GM19395 (cell line): ENCODE results near the gene ZBTB17.
"Not testable (repeated sequence)": the region's sequence is repeated elsewhere in the genome, so short reads cannot be mapped to it uniquely, and the experiment has no call there.

Experiments used
- ATAC-seq: cut with Tn5 transposase; IDR thresholded peaks from one replicate; pipeline ENCODE4 v1.9.1; 2021; ENCODE audit warnings: mild to moderate bottlenecking, moderate library complexity; ENCODE audit not compliant: unreplicated experiment

Gene ZBTB17

DNA sequence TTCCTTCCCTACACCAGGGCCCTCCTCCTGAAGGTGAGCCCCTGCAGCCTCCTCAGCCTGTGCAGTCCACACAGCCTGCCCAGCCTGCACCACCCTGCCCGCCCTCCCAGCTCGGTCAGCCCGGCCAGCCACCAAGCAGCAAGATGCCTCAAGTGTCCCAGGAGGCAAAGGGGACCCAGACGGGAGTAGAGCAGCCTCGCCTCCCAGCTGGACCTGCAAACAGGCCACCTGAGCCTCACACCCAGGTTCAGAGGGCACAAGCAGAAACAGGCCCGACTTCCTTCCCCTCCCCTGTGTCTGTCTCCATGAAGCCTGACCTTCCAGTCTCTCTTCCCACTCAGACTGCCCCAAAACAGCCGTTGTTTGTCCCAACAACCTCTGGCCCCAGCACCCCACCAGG lies 38.8 kb downstream of the ZBTB17 start:
- ATAC-seq: no peak

DNA sequence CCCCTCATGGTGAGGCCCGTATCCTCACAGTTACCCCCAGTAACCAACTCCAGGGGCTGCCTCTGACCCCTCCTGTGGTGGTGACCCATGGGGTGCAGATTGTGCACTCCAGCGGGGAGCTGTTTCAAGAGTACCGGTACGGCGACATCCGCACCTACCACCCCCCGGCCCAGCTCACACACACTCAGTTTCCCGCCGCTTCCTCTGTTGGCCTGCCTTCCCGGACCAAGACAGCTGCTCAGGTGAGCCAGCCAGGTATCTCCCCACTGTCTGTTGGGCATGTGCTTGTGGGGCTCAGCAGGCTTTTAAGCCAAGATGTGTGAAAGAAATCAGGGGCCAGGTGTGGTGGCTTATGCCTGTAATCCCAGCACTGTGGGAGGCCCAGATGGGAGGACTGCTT lies 39.9 kb downstream of the ZBTB17 start:
- ATAC-seq: no peak

DNA sequence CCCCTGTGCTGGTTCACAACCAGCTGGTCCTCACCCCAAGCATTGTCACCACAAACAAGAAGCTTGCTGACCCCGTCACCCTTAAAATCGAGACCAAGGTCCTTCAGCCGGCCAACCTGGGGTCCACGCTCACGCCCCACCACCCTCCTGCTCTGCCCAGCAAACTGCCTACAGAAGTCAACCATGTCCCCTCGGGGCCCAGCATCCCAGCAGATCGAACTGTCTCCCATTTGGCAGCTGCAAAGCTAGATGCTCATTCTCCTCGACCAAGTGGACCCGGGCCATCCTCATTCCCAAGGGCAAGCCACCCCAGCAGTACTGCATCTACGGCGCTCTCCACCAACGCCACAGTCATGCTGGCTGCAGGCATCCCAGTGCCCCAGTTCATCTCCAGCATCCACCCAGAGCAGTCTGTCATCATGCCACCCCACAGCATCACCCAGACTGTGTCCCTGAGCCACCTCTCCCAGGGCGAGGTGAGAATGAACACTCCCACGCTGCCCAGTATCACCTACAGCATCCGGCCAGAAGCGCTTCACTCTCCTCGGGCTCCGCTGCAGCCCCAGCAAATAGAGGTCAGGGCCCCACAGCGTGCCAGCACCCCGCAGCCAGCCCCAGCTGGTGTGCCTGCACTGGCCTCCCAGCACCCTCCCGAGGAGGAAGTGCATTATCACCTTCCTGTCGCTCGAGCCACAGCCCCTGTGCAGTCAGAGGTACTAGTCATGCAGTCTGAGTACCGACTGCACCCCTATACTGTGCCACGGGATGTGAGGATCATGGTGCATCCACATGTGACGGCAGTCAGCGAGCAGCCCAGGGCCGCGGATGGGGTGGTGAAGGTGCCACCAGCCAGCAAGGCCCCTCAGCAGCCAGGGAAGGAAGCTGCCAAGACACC lies 40.6 kb downstream of the ZBTB17 start:
- ATAC-seq: no peak

DNA sequence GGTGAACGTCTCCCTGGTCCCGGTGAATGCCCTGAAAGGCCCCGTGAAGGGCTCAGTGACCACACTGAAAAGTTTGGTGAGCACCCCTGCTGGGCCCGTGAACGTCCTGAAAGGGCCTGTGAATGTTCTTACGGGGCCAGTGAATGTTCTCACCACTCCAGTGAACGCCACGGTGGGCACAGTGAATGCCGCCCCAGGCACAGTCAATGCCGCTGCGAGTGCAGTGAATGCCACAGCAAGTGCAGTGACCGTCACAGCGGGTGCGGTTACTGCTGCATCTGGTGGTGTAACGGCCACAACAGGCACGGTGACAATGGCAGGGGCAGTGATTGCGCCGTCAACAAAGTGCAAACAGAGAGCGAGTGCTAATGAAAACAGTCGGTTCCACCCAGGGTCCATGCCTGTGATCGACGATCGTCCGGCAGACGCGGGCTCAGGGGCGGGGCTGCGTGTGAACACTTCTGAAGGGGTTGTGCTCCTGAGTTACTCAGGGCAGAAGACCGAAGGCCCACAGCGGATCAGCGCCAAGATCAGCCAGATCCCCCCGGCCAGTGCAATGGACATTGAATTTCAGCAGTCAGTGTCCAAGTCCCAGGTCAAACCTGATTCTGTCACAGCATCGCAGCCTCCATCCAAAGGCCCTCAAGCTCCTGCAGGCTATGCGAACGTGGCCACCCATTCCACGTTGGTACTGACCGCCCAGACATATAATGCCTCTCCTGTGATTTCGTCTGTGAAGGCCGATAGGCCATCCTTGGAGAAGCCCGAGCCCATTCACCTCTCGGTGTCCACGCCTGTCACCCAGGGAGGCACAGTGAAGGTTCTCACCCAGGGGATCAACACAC lies 41.5 kb downstream of the ZBTB17 start:
- no peak for ATAC-seq

DNA sequence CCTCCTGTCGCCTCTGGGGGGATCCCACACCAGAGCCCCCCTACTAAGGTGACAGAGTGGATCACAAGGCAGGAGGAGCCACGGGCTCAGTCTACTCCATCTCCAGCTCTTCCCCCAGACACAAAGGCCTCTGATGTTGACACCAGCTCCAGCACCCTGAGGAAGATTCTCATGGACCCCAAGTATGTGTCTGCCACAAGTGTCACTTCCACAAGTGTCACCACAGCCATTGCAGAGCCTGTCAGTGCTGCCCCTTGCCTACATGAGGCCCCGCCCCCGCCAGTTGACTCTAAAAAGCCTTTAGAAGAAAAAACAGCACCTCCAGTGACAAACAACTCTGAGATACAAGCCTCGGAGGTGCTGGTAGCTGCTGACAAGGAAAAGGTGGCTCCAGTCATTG lies 42.2 kb downstream of the ZBTB17 start:
- no peak for ATAC-seq

DNA sequence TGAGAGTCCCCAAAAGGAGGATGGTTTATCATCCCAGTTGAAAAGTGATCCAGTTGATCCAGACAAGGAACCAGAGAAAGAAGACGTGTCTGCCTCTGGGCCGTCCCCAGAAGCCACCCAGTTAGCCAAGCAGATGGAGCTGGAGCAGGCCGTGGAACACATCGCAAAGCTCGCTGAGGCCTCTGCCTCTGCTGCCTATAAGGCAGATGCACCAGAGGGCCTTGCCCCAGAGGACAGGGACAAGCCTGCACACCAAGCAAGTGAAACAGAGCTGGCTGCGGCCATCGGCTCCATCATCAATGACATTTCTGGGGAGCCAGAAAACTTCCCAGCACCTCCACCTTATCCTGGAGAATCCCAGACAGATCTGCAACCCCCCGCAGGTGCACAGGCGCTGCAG lies 43.3 kb downstream of the ZBTB17 start:
- ATAC-seq: no peak

DNA sequence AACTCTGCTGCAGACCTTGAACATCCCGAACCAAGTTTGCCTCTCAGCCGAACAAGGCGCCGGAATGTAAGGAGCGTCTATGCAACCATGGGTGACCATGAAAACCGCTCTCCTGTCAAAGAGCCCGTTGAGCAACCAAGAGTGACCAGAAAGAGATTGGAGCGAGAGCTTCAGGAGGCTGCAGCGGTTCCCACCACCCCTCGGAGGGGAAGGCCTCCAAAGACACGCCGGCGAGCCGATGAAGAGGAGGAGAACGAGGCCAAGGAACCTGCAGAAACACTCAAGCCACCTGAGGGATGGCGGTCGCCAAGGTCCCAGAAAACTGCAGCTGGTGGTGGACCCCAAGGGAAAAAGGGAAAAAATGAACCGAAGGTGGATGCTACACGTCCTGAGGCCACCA lies 44.0 kb downstream of the ZBTB17 start:
- no peak for ATAC-seq

DNA sequence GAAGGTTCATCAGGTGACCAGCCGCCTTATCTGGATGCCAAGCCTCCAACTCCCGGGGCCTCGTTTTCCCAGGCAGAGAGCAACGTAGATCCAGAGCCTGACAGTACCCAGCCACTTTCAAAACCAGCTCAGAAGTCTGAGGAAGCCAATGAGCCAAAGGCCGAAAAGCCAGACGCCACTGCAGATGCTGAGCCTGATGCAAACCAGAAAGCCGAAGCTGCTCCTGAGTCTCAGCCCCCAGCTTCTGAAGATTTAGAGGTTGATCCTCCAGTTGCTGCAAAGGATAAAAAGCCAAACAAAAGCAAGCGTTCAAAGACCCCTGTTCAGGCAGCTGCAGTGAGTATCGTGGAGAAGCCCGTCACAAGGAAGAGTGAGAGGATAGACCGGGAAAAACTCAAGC lies 44.5 kb downstream of the ZBTB17 start:
- ATAC-seq: no peak

DNA sequence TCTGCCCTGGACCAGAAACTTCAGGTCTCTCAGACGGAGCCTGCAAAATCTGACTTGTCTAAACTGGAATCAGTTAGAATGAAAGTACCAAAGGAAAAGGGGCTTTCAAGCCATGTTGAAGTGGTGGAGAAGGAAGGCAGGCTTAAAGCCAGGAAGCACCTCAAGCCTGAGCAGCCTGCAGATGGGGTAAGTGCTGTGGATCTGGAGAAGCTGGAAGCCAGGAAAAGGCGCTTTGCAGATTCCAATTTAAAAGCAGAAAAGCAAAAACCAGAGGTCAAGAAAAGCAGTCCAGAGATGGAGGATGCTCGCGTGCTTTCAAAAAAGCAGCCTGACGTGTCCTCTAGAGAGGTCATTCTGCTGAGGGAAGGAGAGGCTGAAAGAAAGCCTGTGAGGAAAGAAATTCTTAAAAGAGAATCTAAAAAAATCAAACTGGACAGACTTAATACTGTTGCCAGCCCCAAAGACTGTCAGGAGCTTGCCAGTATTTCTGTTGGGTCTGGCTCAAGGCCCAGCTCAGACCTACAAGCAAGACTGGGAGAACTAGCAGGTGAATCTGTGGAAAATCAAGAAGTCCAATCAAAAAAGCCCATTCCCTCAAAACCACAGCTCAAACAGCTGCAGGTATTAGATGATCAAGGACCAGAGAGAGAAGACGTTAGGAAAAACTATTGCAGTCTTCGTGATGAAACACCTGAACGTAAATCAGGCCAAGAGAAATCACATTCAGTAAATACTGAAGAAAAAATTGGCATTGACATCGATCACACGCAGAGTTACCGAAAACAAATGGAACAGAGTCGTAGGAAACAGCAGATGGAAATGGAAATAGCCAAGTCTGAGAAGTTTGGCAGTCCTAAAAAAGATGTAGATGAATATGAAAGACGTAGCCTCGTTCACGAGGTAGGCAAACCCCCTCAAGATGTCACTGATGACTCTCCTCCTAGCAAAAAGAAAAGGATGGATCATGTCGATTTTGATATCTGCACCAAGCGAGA lies 46.6 kb downstream of the ZBTB17 start:
- ATAC-seq: no peak

DNA sequence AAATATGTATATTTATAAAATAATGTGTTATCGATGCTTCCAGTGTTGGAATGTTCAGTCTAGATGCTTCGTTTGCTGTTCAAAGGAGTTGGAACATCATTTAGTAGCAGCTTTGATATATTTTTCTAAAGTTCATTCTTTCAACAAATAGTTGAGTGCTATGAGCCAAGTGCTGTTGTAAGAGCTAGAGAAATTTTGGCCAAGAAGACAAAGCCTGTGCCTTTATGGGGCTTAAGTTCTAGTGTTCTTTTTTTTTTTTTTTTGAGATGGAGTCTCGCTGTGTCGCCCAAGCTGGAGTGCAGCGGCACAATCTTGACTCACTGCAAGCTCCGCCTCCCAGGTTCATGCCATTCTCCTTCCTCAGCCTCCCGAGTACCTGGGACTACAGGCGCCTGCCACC lies 49.5 kb downstream of the ZBTB17 start:
- not testable (repeated sequence) for ATAC-seq

DNA sequence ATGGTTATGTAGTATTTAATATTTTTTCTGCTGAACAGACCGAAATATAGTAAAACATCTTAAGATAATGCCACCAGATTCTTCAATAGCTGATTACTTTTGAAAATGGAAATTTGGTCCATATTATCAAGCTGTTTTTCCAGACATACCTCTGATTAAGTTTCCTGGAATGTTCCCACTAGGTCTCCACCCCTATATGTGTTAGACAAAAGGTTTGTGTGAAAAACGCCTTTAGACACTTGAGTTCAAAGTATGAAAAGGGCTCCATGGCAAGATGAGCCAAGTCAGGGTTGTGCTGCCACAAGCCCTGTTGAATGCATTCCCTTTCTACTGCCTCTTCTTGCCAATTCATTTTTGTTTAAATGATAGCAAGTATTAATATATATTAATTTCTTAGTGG lies 52.7 kb downstream of the ZBTB17 start:
- ATAC-seq: no peak

DNA sequence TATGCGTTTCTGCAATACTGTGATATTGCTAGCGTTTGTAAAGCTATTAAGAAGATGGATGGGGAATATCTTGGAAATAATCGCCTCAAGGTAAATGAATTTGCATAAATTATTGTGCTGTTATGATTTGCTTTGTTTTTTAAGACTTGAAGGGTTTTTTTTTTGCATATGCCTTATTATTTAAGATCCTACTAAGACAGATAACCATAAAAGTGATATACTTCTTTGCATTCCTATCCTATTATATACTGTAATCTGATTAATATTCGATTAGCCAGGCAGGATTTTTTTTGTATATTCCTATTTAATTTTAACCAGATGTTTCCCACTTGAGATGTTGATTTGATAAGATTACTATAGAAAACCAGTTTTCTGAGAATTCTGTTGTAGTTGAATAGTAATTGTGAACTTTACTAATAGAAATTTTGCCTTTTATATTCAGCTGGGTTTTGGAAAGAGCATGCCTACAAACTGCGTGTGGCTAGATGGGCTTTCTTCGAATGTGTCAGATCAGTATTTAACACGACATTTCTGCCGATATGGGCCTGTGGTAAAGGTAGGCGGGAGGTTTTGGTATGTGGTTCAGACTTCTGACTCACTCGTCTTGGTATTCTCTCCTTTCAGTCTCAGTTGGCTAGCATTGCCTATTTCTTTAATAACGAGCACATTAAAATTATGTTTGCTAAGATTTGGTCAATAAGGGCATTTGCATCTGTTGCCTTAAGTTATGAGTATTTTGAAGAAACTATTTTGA lies 56.8 kb downstream of the ZBTB17 start:
- peak; percentile 85 for ATAC-seq

DNA sequence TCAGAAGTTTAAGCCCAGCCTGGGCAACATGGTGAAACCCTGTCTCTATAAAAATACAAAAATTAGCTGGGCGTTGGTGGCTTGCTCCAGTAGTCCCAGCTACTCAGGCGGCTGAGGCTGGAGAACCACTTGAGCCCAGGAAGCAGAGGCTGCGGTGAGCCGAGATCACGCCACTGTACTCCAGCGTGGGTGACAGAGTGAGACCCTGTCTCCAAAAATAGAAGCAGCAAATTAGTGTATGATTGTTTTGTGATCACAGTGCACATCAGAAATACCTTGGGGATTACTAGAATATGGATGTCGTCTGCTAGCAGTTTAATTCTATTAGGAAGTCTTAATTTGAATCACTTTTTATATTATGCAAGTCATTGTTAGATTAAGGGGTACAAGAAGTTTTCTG lies 59.0 kb downstream of the ZBTB17 start:
- no peak for ATAC-seq

DNA sequence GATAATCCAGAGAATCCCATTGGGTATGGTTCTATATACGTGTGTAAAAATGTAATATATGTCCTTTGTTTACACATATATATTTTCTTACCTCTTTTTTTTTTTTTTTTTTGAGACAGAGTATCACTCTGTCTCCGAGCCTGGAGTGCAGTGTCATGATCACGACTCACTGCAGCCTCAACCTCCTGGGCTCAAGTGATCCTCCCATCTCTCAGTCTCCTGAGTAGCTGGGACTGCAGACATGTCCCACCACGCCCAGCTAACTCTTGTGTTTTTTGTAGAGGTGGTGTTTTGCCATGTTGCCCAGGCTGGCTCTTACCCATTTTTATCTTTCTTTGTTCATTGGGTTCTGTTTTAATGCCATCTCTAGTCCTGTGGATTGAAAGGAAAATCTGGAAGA lies 59.5 kb downstream of the ZBTB17 start:
- no peak for ATAC-seq

DNA sequence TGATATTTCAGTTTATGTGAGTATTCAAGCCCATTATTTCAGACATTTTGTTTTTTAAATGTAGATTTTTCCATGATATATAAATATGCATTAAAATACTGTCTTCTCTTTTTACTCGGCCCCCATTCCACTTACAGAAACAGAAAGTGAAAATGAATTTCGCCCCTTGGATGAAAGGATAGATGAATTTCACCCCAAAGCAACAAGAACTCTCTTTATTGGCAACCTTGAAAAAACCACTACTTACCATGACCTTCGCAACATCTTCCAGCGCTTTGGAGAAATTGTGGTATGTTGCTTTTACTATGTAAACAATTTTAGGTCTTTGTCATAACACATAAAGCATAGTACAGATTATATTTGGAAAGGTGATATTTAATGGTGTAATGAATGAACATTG lies 59.9 kb downstream of the ZBTB17 start:
- ATAC-seq: no peak

DNA sequence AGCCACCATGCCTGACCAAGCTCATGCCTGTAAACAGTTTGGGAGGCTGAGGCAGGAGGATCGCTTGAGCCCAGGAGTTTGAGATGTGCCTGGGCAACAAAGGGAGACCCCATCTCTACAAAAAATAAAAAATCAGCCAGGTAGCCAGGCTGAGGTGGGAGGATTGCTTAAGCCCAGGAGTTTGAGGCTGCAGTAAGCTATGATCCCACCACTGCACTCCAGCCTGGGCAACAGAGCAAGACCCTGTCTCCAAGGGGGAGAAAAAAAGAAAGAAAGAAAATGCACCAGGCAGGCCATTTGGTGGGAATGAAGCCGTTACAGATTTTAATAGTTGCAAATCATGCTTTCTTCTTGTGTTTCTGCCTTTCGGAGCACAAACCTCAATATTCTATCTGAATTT lies 62.3 kb downstream of the ZBTB17 start:
- ATAC-seq: not testable (repeated sequence)

DNA sequence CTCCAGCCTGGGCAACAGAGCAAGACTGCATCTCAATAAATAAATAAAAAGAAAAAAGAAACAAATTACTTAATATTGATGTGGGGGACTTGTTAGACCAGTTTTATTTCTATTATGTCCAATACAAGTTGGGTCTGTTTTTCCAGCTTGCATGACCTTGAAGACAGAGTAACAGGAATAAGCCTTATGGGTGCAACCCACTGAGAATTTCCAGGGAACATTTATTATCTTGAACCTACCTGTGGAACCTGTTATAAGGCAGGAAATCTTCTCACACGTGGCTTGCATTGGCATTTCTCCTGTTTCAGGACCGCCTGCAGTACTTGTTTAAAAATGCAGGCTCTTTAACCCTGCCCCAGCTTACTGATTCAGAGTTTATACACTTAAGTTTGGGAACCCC lies 64.0 kb downstream of the ZBTB17 start:
- no peak for ATAC-seq

DNA sequence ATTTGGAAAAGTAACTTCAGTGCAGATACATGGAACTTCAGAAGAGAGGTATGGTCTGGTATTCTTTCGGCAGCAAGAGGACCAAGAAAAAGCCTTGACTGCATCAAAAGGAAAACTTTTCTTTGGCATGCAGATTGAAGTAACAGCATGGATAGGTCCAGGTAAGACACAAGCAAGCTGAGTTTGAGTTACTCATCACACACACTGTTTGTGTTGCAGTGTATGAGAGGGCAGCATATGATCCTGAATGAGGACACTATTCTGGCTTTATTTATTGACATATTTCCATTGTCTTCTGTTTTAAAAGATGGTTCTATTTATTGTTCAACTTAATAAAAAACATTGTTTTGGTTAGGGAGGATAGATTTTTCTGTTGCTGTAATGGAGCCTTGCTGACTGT lies 64.8 kb downstream of the ZBTB17 start:
- ATAC-seq: no peak

DNA sequence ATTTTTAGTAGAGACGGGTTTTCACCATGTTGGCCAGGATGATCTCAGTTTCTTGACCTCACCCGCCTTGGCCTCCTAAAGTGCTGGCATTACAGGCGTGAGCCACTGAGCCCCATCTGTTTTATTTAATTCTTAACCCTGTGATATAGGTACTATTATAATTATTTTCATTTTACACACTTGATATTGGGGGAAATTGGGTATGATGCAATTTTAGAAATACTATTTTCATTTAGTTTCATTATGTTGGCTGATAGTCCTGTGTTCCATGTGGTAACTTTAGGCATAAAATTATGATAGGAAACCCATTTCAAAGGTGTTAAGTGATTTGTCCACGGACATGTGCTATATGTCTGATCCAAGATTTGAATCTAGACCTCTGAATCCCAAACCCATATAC lies 67.3 kb downstream of the ZBTB17 start:
- ATAC-seq: no peak

DNA sequence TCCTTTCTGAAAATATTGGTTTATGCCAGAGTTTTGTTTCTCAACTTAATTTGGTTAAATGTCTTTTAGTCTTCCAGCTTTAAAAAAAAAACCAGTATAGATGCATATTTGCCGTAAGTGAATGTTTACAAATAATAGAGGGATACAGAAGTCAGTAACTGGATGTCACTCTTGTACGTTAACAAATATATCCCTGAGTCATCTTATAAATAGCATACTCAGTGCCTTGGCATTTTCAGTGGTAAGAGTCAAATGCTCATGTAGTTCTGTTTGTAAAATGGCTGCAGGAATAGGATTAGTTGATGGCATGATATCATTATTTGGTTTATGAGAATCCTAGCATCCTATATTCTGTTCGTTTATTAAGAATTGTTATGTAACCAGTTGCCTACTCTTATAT lies 73.0 kb downstream of the ZBTB17 start:
- no peak for ATAC-seq
